ENCODE data around the gene LRRC14B. TPM values are rescaled to one million over a fixed set of nuclear protein-coding genes. Genes with fewer than 3 reads are reported as not detected.

LRRC14B gene
- polyA plus RNA-seq, 1 donor (not counting 4 experiments of a cell fraction or from before 2014, with no cell fraction given): not detected

- dilution Hi-C loops (cut with MboI; ENCODE audit: extremely low pct_ligation_motif_present, low sequenced_read_pairs): no loop called here
Observed at GRCh38 chr5:155651-156410, 35.5 kb upstream of the LRRC14B start.

GRCh38 chr5:156411-157072 lies 34.8 kb upstream of the LRRC14B start:
- no peak overlapping the region for H3K4me2 ChIP-seq (ENCODE audit: control insufficient read depth, extremely low read depth, insufficient read depth, low read depth, low read length)
- H3K4me3 ChIP-seq (ENCODE audit: control insufficient read depth in 2 of 3, extremely low read depth in 1 of 3, insufficient read depth in 2 of 3, low read depth in 1 of 3, low read length in 3 of 3): no peak overlapping the region
- H3K36me3 ChIP-seq (ENCODE audit: control insufficient read depth in 2 of 2, extremely low read depth in 1 of 2, insufficient read depth in 2 of 2, low read length in 2 of 2): no peaks in the 10 kb centered on the region
- H3K9me1 ChIP-seq (ENCODE audit: control insufficient read depth, extremely low read depth, insufficient read depth, low read length): no peaks in the 10 kb centered on the region
- no peak overlapping the region for H2AFZ ChIP-seq (ENCODE audit: control insufficient read depth, low read length)
- no peak overlapping the region for H3K27ac ChIP-seq (ENCODE audit: control insufficient read depth, insufficient read depth, low read length)
- H3K9me3 ChIP-seq (ENCODE audit: control insufficient read depth, low read depth, low read length): no peaks in the 10 kb centered on the region
- H3K4me1 ChIP-seq (ENCODE audit: control insufficient read depth, extremely low read depth, insufficient read depth, low read length): no peaks in the 10 kb centered on the region
- no peak for TF ChIP-seq EZH2 (IDR thresholded peaks at IDR 0.05; ENCODE audit: low read length)
- no peak for TF ChIP-seq CTCF (optimal IDR thresholded peaks at IDR 0.05 in 1 of 3, IDR thresholded peaks at IDR 0.05 in 1 of 3, conservative IDR thresholded peaks at IDR 0.05 in 1 of 3; ENCODE audit: extremely low read depth in 1 of 3, insufficient read depth in 2 of 3, low read length in 3 of 3)
- H3K79me2 ChIP-seq (ENCODE audit: control insufficient read depth, insufficient read depth, low read length): no peaks in the 10 kb centered on the region
- DNase-seq (ENCODE audit: low read depth, low spot score) (no peak), FAIRE-seq (no peak)
- H3K9ac ChIP-seq (ENCODE audit: control insufficient read depth, extremely low read depth, insufficient read depth, low read length): no peak overlapping the region
- H3K27me3 ChIP-seq (ENCODE audit: control insufficient read depth, extremely low read depth, insufficient read depth, low read length): no peaks in the 10 kb centered on the region
- dilution Hi-C loops (cut with MboI; ENCODE audit: extremely low pct_ligation_motif_present, low sequenced_read_pairs): no loop called here
- H4K20me1 ChIP-seq (ENCODE audit: control insufficient read depth, extremely low read depth, insufficient read depth, low read length): no peaks in the 10 kb centered on the region

More at GRCh38 chr5:155651-156410, 35.5 kb upstream of the LRRC14B start:
- H3K4me3 ChIP-seq (ENCODE audit: control insufficient read depth in 2 of 3, extremely low read depth in 1 of 3, insufficient read depth in 2 of 3, low read depth in 1 of 3, low read length in 3 of 3): no peak overlapping the region
- DNase-seq (ENCODE audit: low read depth, low spot score) (no peak), FAIRE-seq (no peak)
- no peaks in the 10 kb centered on the region for H3K4me1 ChIP-seq (ENCODE audit: control insufficient read depth, extremely low read depth, insufficient read depth, low read length)
- no peaks in the 10 kb centered on the region for H3K9me3 ChIP-seq (ENCODE audit: control insufficient read depth, low read depth, low read length)
- no peaks in the 10 kb centered on the region for H3K36me3 ChIP-seq (ENCODE audit: control insufficient read depth in 2 of 2, extremely low read depth in 1 of 2, insufficient read depth in 2 of 2, low read length in 2 of 2)
- H4K20me1 ChIP-seq (ENCODE audit: control insufficient read depth, extremely low read depth, insufficient read depth, low read length): no peaks in the 10 kb centered on the region
- no peaks in the 10 kb centered on the region for H3K27me3 ChIP-seq (ENCODE audit: control insufficient read depth, extremely low read depth, insufficient read depth, low read length)
- H3K79me2 ChIP-seq (ENCODE audit: control insufficient read depth, insufficient read depth, low read length): no peaks in the 10 kb centered on the region
- H3K9ac ChIP-seq (ENCODE audit: control insufficient read depth, extremely low read depth, insufficient read depth, low read length): no peak overlapping the region
- TF ChIP-seq EZH2 (IDR thresholded peaks at IDR 0.05; ENCODE audit: low read length) (no peak), CTCF (optimal IDR thresholded peaks at IDR 0.05 in 1 of 3, IDR thresholded peaks at IDR 0.05 in 1 of 3, conservative IDR thresholded peaks at IDR 0.05 in 1 of 3; ENCODE audit: extremely low read depth in 1 of 3, insufficient read depth in 2 of 3, low read length in 3 of 3) (no peak)
- no peak overlapping the region for H2AFZ ChIP-seq (ENCODE audit: control insufficient read depth, low read length)
- H3K4me2 ChIP-seq (ENCODE audit: control insufficient read depth, extremely low read depth, insufficient read depth, low read depth, low read length): no peak overlapping the region
- no peaks in the 10 kb centered on the region for H3K9me1 ChIP-seq (ENCODE audit: control insufficient read depth, extremely low read depth, insufficient read depth, low read length)
- H3K27ac ChIP-seq (ENCODE audit: control insufficient read depth, insufficient read depth, low read length): no peak overlapping the region
